Activated CD8-positive, alpha-beta memory T cell treated with anti-CD3 and anti-CD28 coated beads, Interleukin-2, amount 50 U/mL, for 48 hours (primary cell): ENCODE results near the gene HAND1.

ENCODE experiments used
- DNase-seq: peaks from one replicate; pipeline ENCODE4 v3.0.0-alpha.2; 2020

The HAND1 gene

GRCh38 chr5:154477382-154478223 lies 424 bp downstream of the HAND1 start:
- DNase-seq: peak; percentile 61

- peak; percentile 61 for DNase-seq
These were observed 1.4 kb downstream of the HAND1 start for GRCh38 chr5:154476354-154477205.

GRCh38 chr5:154475591-154476353 lies 2.3 kb downstream of the HAND1 start:
- DNase-seq: peak; percentile 61

DNA sequence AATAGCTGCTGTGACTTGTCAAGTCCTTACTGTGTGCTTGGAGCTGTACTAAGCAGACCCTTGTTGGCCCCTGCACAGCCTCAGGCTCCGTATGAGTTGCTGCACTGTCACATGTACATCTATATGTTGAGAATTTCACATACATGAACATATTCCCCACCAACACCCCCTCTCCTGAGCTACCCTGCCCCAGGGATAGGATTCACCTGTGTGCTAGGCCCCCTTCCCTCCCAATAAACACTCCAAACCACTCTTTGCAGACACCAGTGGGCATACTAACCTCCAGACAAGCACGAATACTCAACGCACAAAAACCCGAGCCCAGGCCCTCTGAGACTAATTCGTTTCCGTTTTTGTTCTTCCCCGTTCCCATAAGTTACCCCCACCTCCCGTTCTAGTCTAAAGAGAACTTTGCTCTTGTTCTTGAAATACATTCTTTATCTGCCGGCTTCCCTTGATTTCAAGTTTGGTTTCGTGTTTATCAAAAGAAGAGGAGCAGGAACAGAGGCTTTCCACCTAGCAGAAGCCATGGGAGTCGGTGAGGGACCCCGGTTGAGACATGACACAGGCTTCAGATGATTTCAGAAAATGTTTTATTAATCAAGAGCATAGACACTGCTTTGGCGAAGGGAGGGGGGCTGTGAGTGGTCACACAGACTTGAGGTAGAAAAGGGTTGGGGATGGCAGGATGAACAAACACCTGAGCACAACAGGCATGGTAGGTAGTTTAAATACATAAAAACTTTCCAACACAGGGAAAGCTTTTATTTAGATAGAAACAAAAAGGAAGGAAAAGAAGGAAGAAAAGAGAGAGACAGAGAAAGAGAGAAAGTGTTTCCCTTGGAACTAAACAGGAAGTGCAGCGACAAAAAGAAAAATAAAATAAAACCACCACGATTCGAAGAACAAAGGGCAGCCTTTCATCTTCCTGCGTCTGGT lies 3.4 kb downstream of the HAND1 start:
- no peak for DNase-seq

DNA sequence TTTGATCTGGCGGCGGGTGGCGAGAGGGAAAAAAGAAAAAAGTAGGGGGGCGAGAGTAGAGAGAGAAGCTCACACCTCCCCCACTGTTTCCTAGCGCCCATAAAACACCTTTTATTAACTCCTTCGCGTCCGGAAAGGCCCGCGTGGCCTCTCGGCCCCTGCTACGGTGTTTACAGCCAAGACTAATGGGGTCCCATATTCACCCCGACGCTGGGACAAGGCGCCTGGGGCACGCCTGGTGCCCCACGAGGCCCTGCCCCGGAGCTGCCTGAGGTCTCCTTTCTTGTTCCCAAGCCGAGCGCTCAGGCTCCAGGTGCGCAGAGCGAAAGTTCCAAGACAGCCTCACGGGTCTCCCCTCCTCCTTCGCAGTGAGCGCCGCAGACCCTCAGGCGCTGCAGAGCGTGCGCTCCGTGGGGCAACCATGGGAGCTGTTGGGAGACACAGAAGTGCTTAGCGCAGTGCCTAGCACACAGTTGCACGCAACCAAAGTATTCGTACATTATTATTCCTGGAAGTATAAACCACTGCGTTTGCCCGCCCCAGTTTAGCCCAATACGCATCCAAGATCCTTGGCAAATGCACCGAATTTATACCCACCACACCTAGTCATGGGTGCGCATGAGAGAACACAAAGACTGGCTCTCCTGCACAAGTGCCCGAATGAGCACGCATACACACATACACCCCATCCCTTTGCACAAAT lies 4.3 kb downstream of the HAND1 start:
- DNase-seq: peak; percentile 58

DNA sequence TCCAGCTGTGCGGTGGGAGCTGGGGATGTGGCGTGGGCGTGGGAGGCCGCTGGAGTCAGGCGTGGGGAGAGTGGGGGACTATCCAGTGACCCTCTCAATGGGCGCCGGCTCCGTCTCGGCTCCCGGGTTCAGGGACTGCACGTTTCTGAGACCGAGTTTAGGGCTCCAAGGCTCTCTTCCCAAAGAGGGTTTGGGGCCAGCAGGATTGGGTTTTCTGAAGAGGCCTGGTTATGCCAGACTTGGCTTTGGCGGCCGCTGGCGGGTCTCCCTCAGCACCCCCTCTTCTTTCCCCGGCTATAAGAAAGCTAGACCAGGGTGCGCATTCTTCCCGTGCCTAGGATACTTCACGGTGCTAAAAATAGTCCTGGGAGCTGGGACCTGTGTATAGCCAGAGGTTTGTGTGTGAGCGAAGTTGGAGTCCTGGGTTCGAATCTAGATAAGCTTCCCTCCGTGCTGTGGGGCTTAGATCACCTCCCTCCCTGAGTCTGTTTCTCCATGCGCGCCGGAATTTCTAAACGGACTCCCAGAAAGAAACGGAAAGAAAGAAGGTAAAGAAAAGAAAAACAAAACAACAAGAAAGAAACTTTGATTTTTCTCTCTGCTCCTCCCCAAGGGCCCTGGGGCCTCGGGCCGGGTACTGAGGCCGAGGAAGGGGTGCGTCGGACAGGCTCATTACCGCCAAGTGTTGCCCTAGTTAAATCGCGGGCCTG lies 5.0 kb downstream of the HAND1 start:
- DNase-seq: no peak

GRCh38 chr5:154470947-154471870 lies 6.8 kb downstream of the HAND1 start:
- no peak for DNase-seq

DNA sequence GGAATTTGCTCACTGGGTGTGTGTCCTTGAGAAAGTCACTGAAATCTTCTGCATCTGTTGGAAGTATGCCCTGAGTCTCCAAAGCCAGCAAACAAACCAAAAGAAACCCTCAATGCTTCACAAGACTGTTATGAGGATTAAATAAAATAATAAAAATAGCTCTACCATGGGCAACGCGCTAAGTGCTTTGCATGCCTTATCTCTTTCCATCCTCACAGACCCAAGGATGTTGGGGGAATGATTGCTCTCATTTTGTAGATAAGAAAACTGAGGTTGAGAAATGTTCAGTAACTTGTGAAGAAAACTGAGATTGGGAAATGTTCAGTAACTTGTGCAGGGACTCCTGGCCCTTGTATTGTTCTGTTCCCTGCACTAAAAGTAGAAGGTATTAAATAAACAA lies 7.9 kb downstream of the HAND1 start:
- no peak for DNase-seq

DNA sequence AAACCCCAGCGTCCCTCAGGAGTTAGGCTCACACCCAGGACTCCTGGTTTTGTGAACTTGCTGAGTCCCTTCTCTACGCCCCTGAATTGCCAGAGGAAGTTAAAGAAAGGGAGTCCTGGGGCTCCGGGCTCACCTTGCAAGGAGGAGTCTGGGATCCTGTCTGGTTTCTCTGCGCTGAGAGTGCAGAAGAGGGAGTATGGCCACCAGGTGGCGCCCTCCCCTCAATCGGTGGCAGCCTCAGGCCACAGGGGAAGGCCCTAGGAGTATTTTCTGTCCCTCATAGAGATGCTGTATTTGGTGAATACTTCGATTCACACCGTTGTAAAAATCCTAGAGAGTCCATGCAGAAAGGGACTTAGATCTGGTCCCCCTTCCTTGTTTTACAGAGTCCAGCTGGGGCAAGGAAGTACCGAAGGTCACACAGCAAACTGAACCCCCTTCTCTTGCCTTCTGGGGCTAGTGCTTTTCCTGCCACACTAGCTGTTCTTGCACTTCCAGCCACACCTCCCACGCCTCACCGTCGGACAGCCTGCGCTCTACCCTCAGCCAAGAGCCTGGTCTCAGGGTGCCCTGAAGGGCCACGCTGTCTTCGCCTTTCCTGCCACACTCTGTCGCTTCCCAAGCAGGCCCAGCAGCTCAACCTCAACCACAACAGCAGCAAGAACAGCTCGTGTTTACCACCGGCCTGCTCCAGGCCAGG lies 10.2 kb downstream of the HAND1 start:
- peak; percentile 97 for DNase-seq

- DNase-seq: no peak
These were observed 11.4 kb downstream of the HAND1 start for GRCh38 chr5:154466671-154467070.

GRCh38 chr5:154466147-154466546 lies 11.9 kb downstream of the HAND1 start:
- no peak for DNase-seq

GRCh38 chr5:154465169-154465568 lies 12.9 kb downstream of the HAND1 start:
- no peak for DNase-seq

DNA sequence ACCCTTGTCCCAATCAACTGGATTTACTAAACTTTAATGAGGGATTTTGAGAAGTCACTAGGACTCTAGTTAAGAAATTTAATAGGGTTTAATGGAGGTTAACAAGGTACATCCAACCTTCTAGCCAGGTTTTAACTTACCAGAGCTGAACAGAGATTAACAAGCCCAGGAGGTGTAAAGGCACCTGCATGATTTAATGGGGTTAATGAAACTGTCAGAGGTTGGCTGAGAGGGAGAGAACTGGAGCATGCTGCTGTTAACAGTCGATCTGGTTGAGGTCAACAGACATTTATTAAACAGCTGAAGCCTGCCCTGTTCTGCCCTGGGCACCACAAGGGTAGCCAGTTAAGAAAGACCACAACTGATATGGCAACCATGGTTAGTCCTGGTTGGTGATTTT lies 13.6 kb downstream of the HAND1 start:
- DNase-seq: no peak

DNA sequence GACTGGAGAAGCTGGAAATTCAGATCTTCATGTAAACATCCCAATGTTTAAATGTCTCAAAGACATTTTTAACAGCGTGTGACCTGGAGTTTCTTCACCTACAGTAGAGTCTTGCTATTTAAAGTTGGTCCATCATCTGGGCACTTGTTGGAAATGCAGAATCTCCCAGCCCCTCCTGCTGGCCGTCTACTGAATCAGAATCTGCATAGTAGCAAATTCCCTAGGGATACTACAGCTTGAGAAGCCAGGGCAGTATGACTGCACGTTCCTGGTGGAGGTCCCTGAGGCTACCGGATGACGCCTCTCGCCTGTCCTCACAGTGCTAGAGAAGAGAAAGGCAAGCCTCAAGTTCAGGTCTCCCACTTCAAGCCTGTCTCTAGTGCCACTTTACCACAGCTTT lies 16.5 kb downstream of the HAND1 start:
- no peak for DNase-seq

- no peak for DNase-seq
These were observed 17.9 kb downstream of the HAND1 start for GRCh38 chr5:154460172-154460571.

- DNase-seq: no peak
These were observed 19.0 kb downstream of the HAND1 start for GRCh38 chr5:154459015-154459414.

DNA sequence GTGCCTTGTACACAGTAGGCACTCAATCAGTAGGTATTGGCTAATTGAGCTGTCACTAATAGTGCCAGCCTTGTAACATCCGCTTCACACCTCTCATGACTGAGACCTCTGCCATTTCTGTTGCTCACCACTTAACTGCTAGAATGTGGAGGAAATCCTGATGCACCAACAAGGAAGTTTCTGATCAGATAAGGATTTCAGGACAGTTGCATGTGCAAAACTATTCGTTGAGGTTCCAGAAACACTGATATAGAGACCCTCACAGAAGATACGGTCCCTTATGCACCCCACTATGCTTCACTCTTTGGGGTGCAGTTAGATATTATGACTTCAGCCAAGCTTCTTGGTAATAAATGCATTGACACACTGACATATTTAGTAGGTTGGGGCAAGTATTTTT lies 21.5 kb downstream of the HAND1 start:
- no peak for DNase-seq

- DNase-seq: no peak
These were observed 22.4 kb downstream of the HAND1 start for GRCh38 chr5:154455585-154455984.

GRCh38 chr5:154451957-154452356 lies 26.1 kb downstream of the HAND1 start:
- no peak for DNase-seq
